Hair follicular keratinocyte (primary cell): ENCODE data around the gene ALG12. TPM values are rescaled to one million over a fixed set of nuclear protein-coding genes. Genes with fewer than 3 reads are reported as not detected.

Source experiments
- total RNA-seq: library from RNA; depleted of rRNA; stranded (reverse); fragments of >200 nt; gene quantifications from 2 replicates; pipeline ENCODE4 v1.2.3, GENCODE V29; 2015

The ALG12 gene
- 16.0 and 17.8 TPM in 2 replicates for total RNA-seq

DNA sequence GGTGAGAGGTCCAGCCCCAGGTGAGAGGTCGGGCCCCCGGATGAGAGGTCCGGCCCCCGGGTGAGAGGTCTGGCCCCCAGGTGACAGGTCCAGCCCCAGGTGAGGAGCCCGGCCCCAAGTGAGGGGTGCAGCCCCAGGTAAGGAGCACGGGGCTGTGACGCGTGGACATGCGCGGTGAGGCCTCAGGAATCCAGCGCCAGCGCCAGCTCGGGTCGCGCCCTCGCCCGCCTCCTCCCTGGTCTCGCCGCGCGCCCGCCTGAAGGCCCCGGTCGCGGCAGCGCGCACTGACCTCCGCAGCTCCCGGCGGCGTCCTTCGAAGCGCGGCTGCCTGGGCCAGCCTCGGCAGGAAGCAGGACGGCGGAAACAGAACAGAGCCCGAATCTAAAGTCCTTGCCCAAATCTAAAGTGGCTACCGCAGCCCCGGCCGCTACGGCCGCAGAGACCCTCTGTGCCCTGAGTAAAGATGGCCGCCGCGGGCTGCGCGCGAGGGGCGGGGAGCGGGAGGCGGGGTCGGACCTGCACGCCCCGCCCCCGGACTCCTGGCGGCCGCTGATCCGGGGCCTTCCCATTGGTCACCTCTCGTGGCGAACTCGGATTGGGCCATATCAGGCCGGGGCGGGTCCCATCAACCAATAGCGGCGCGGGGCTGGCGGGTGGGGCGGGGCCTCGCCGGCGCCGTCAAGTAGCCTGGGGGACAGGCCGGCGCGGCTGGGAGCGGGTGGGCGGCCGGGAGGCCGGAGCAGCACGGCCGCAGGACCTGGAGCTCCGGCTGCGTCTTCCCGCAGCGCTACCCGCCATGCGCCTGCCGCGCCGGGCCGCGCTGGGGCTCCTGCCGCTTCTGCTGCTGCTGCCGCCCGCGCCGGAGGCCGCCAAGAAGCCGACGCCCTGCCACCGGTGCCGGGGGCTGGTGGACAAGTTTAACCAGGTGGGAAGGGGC is at the start of gene ALG12, which contains the start of gene CRELD2:
Gene ALG12 (minus strand): TSS at position 465 of the 937 bp plus-strand sequence. CDS start 4,673 bp downstream, outside the sequence.
Gene CRELD2 (plus strand): TSS at position 661 of the 937 bp plus-strand sequence. CDS start 136 bp downstream, at position 797.

GRCh38 chr22:49960159-49961004 is 42.1 kb upstream of the ALG12 start, which contains the start of gene PIM3:
Gene PIM3, plus strand, starts transcription at chr22:49960772. Its CDS starts 176 bp downstream, at chr22:49960948.

GRCh38 chr22:49852898-49853894 is 65.0 kb downstream of the ALG12 start, which contains the start of gene ZBED4:
Gene ZBED4, plus strand, starts transcription at chr22:49853844. Its CDS starts 29,819 bp downstream, at chr22:49883663.

Other genes with a start within 250 kb of the ALG12 start
- 19.2 and 21.2 TPM in 2 replicates for gene BRD1, start 90.6 kb downstream of the ALG12 start, total RNA-seq
- gene ZBED4, start 64.6 kb downstream of the ALG12 start, total RNA-seq: 12.8 and 14.3 TPM in 2 replicates
- gene CRELD2, start 196 bp upstream of the ALG12 start, total RNA-seq: 129 and 171 TPM in 2 replicates
- gene PIM3, start 42.3 kb upstream of the ALG12 start, total RNA-seq: 30.4 and 31.6 TPM in 2 replicates
- gene IL17REL, start 94.3 kb upstream of the ALG12 start, total RNA-seq: not detected in 2 replicates
- not detected in 2 replicates for gene TTLL8, start 139.9 kb upstream of the ALG12 start, total RNA-seq
- not detected in 2 replicates for gene MLC1, start 167.0 kb upstream of the ALG12 start, total RNA-seq
- not detected in 2 replicates for gene MOV10L1, start 171.6 kb upstream of the ALG12 start, total RNA-seq